C4-2B (cell line): ENCODE data around the gene TBC1D4.

Source experiments
- H3K27ac ChIP-seq: fragments of 450-650 bp; 2 replicates; pipeline ENCODE4 v1.5.1; 2017
- CTCF ChIP-seq: fragments of 450-650 bp; conservative IDR thresholded peaks from 2 replicates; pipeline ENCODE4 v1.5.1; 2017; ENCODE audit warnings: mild to moderate bottlenecking
- ZFX ChIP-seq: fragments of 450-650 bp; IDR thresholded peaks from 2 replicates; pipeline ENCODE4 v1.6.1; 2017

Gene TBC1D4

GRCh38 chr13:75393839-75394520 lies 88.0 kb downstream of the TBC1D4 start:
- TF ChIP-seq CTCF: no peak
- TF ChIP-seq ZFX: no peak
- H3K27ac ChIP-seq: no peak overlapping the region

GRCh38 chr13:75391432-75392100 lies 90.4 kb downstream of the TBC1D4 start:
- TF ChIP-seq CTCF (no peak), ZFX (no peak)
- H3K27ac ChIP-seq: no peak overlapping the region

- H3K27ac ChIP-seq: no peak overlapping the region
- TF ChIP-seq CTCF: no peak
- TF ChIP-seq ZFX: no peak
These were observed 91.7 kb downstream of the TBC1D4 start for GRCh38 chr13:75390229-75390628.

- TF ChIP-seq CTCF (no peak), ZFX (no peak)
- H3K27ac ChIP-seq: no peak overlapping the region
These were observed 96.3 kb downstream of the TBC1D4 start for GRCh38 chr13:75385708-75386083.

GRCh38 chr13:75384879-75385707 lies 96.9 kb downstream of the TBC1D4 start:
- TF ChIP-seq ZFX (no peak), CTCF (no peak)
- H3K27ac ChIP-seq: no peak overlapping the region

- TF ChIP-seq ZFX (no peak), CTCF (no peak)
These were observed 98.8 kb downstream of the TBC1D4 start for GRCh38 chr13:75383064-75383715.

More at GRCh38 chr13:75383064-75383715, 98.8 kb downstream of the TBC1D4 start:
- no peak overlapping the region for H3K27ac ChIP-seq
